HCT116 (cell line): ENCODE measurements around the gene MN1. TPM values are rescaled to one million over a fixed set of nuclear protein-coding genes. Genes with fewer than 3 reads are reported as not detected.

Experiments used
- ATAC-seq: fragments of 200-7000 bp; cut with Tn5 transposase; 2 replicates; pipeline ENCODE4 v1.9.1; 2020; ENCODE audit warnings: mild to moderate bottlenecking, moderate library complexity
- BruUV-seq: library from RNA; stranded (reverse); fragments of 400-500 nt; replicated peaks from 2 replicates; lab custom pipeline; 2021; lab: Mats Ljungman, UMichigan
- CTCF ChIA-PET: fragments of 300-600 bp; sonication (Branson Sonifier 250); formaldehyde crosslinking; loops from one replicate; lab custom pipeline; 2021; ENCODE audit warnings: antibody characterized with exemption; lab: Charles Lee
- POLR2A ChIA-PET: fragments of 300-600, 350-600 bp; sonication (Branson Sonifier 250); formaldehyde crosslinking; loops from one replicate; lab custom pipeline; 2021; ENCODE audit warnings: antibody characterized with exemption; lab: Charles Lee
- RAD21 ChIA-PET, 2 experiments: fragments of 300-600 bp; sonication (Branson Sonifier 250); formaldehyde crosslinking; loops; one replicate each; lab custom pipeline; 2023; ENCODE audit warnings: low total read pairs in 2 of 2; ENCODE audit not compliant: uncharacterized antibody in 2 of 2, unreplicated experiment in 2 of 2, low non-redundant PET in 1 of 2; lab: Charles Lee
- DNase-seq: peaks from one replicate; pipeline ENCODE4 v3.0.0-alpha.2; 2010; ENCODE audit warnings: low read depth, low spot score
- H2AFZ ChIP-seq: fragments of 200-600 bp; shearing (Covaris generic), sonication (generic); 2 replicates; pipeline ENCODE4 v1.6.1; 2017; ENCODE audit warnings: low read depth, mixed run types, mixed read lengths, antibody characterized with exemption, low read length; ENCODE audit not compliant: poor library complexity, severe bottlenecking
- H3K27ac ChIP-seq: 2 replicates; pipeline ENCODE4 v1.5.1; 2012; ENCODE audit warnings: low read depth, low read length
- H3K27me3 ChIP-seq: fragments of 200-600 bp; sonication (generic); 2 replicates; pipeline ENCODE4 v1.6.1; 2016; ENCODE audit warnings: mixed run types, low read length, mixed read lengths; ENCODE audit not compliant: insufficient read depth
- H3K36me3 ChIP-seq, 2 experiments: fragments of 200-500 bp in 1 of 2; fragments of 200-600 bp in 1 of 2; sonication (Bioruptor generic) in 1 of 2; sonication (generic) in 1 of 2; 2 replicates each; pipeline versions ENCODE4 v1.5.1 to v1.6.1; 2014 to 2016; ENCODE audit warnings: low read length in 2 of 2, inconsistent platforms in 1 of 2, mixed read lengths in 1 of 2, mixed run types in 1 of 2; ENCODE audit not compliant: insufficient read depth in 2 of 2, control insufficient read depth in 1 of 2
- H3K4me1 ChIP-seq, 2 experiments: fragments of 200-600 bp in 1 of 2; sonication (generic) in 1 of 2; 2 replicates each; pipeline versions ENCODE4 v1.5.1 to v1.6.1; 2012 to 2017; ENCODE audit warnings: low read length in 2 of 2, inconsistent platforms in 1 of 2, mild to moderate bottlenecking in 1 of 2, mixed read lengths in 1 of 2, mixed run types in 1 of 2, moderate library complexity in 1 of 2; ENCODE audit not compliant: insufficient read depth in 2 of 2, control insufficient read depth in 1 of 2
- H3K4me2 ChIP-seq: fragments of 200-600 bp; sonication (generic); 2 replicates; pipeline ENCODE4 v1.6.1; 2017; ENCODE audit warnings: mixed run types, low read length, mixed read lengths
- H3K4me3 ChIP-seq, 2 experiments: fragments of 200-600 bp in 1 of 2; sonication (generic) in 1 of 2; replicated peaks in 1 of 2; 2 replicates each; pipeline ENCODE4 v1.5.1; 2011 to 2016; ENCODE audit warnings: low read length in 2 of 2, control low read depth in 1 of 2, low read depth in 1 of 2, mild to moderate bottlenecking in 1 of 2, mixed read lengths in 1 of 2, mixed run types in 1 of 2
- H3K79me2 ChIP-seq: fragments of 200-600 bp; sonication (generic); 2 replicates; pipeline ENCODE4 v1.6.1; 2017; ENCODE audit warnings: mild to moderate bottlenecking, mixed run types, low read length, moderate library complexity, mixed read lengths; ENCODE audit not compliant: insufficient read depth
- H3K9ac ChIP-seq: fragments of 200-600 bp; sonication (generic); 2 replicates; pipeline ENCODE4 v1.6.1; 2016; ENCODE audit warnings: low read length, mixed read lengths
- H3K9me2 ChIP-seq: fragments of 200-600 bp; sonication (generic), shearing (Covaris generic); 2 replicates; pipeline ENCODE4 v1.6.1; 2017; ENCODE audit warnings: mixed run types, mild to moderate bottlenecking, moderate library complexity; ENCODE audit not compliant: insufficient read depth
- H3K9me3 ChIP-seq, 2 experiments: fragments of 200-500 bp in 1 of 2; fragments of 200-600 bp in 1 of 2; sonication (Bioruptor generic) in 1 of 2; sonication (generic) in 1 of 2; 2 replicates each; pipeline ENCODE4 v1.6.1; 2014 to 2017; ENCODE audit warnings: low read length in 2 of 2, mixed read lengths in 2 of 2, inconsistent platforms in 1 of 2, low read depth in 1 of 2, mild to moderate bottlenecking in 1 of 2, mixed run types in 1 of 2, moderate library complexity in 1 of 2; ENCODE audit not compliant: control insufficient read depth in 1 of 2, insufficient read depth in 1 of 2
- H4K20me1 ChIP-seq: fragments of 200-600 bp; sonication (generic), shearing (Covaris generic); 2 replicates; pipeline ENCODE4 v1.6.1; 2017; ENCODE audit warnings: mixed run types, mild to moderate bottlenecking, moderate library complexity; ENCODE audit not compliant: insufficient read depth
- CBX3 ChIP-seq: IDR thresholded peaks from 2 replicates; pipeline ENCODE4 v1.6.1; 2012; ENCODE audit warnings: low read depth
- CEBPB ChIP-seq: IDR thresholded peaks from 2 replicates; pipeline ENCODE4 v1.6.1; 2012; ENCODE audit warnings: low read depth
- JUND ChIP-seq: IDR thresholded peaks from 2 replicates; pipeline ENCODE4 v1.6.1; 2012
- POLR2A ChIP-seq: IDR thresholded peaks from 2 replicates; pipeline ENCODE4 v1.7.0; 2011; ENCODE audit warnings: borderline replicate concordance; ENCODE audit not compliant: insufficient read depth, insufficient read length; ENCODE audit errors: extremely low read depth
- POLR2AphosphoS5 ChIP-seq: IDR thresholded peaks from 2 replicates; pipeline ENCODE4 v1.6.1; 2011; ENCODE audit warnings: mild to moderate bottlenecking, low read depth, low read length, moderate library complexity
- RAD21 ChIP-seq: IDR thresholded peaks from 2 replicates; pipeline ENCODE4 v1.6.1; 2012; ENCODE audit warnings: low read depth, mild to moderate bottlenecking
- YY1 ChIP-seq: IDR thresholded peaks from 2 replicates; pipeline ENCODE4 v1.6.1; 2011; ENCODE audit warnings: low read length, low read depth, moderate library complexity, mild to moderate bottlenecking; ENCODE audit not compliant: insufficient replicate concordance; ENCODE audit errors: extremely low read depth
- ZFX ChIP-seq: fragments of 450-650 bp; IDR thresholded peaks from 2 replicates; pipeline ENCODE4 v1.6.1; 2017
- ZNF274 ChIP-seq: fragments of 200-500 bp; sonication (Bioruptor generic); IDR thresholded peaks from 2 replicates; pipeline ENCODE4 v1.6.1; 2014; ENCODE audit warnings: mild to moderate bottlenecking, low read depth, low read length, inconsistent platforms
- intact Hi-C: fragments of 100-400 bp; cut with micrococcal nuclease; formaldehyde crosslinking; loops from 2 replicates; pipeline ENCODE4 v1.10.0; 2022
- total RNA-seq: library from RNA; stranded (reverse); gene quantifications from one replicate; pipeline ENCODE4 v1.2.1, GENCODE V29; 2021; ENCODE audit not compliant: unreplicated experiment
- TF ChIP-seq, protein P1 (sequence below): IDR thresholded peaks from 2 replicates; pipeline ENCODE4 v1.6.1; 2012
- TF ChIP-seq, protein P2 (sequence below): IDR thresholded peaks from 2 replicates; pipeline ENCODE4 v1.6.1; 2012; ENCODE audit warnings: low read depth

The MN1 gene
- total RNA-seq, 1 experiment from 2014 or later = 2.9 TPM

DNA sequence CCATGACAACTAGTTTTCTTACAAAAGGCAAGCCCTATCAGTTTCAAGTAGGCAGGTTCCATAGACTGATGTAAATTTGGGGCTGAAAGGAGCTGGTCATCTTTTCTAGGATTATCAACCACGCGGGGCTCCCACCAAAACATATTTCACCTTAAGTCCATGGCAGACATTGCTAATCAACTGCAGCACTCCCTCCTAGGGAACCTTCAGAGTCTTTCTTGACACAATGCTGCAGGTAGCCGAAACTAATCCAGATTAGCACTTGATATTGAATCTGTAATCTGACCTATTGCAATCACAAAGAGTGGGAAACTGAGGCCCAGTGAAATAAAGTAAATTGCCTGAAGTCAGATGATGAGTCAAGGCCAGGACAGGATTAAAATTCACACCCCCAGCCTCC lies 32.5 kb downstream of the MN1 start:
- CTCF ChIA-PET = no interaction called here
- H3K9me2 ChIP-seq = no peaks in the 10 kb centered on the region
- H3K4me3 ChIP-seq = no peak overlapping the region
- no peaks in the 10 kb centered on the region for H3K4me1 ChIP-seq
- H3K27me3 ChIP-seq = peaks cover 8% of the 10 kb centered on the region; the same call in 1 of the 2 replicates
- H2AFZ ChIP-seq = no peak overlapping the region
- H3K9me3 ChIP-seq = no peaks in the 10 kb centered on the region
- DNase-seq (no peak), ATAC-seq (no peak)
- no peak overlapping the region for H3K4me2 ChIP-seq
- no peak overlapping the region for H3K9ac ChIP-seq
- POLR2A ChIA-PET = no interaction called here
- TF ChIP-seq CEBPB (no peak), ZFX (no peak), RAD21 (no peak), CBX3 (no peak), JUND (no peak)
- TF ChIP-seq, protein P1, sequence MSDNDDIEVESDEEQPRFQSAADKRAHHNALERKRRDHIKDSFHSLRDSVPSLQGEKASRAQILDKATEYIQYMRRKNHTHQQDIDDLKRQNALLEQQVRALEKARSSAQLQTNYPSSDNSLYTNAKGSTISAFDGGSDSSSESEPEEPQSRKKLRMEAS = no peak
- TF ChIP-seq, all 23 proteins: peak for 0
- H4K20me1 ChIP-seq = no peaks in the 10 kb centered on the region
- RAD21 ChIA-PET = no interaction called here
- intact Hi-C loops = no loop called here
- no TSS peak for BruUV-seq
- H3K79me2 ChIP-seq = no peaks in the 10 kb centered on the region
- no peaks in the 10 kb centered on the region for H3K36me3 ChIP-seq
- H3K27ac ChIP-seq = no peak overlapping the region

DNA sequence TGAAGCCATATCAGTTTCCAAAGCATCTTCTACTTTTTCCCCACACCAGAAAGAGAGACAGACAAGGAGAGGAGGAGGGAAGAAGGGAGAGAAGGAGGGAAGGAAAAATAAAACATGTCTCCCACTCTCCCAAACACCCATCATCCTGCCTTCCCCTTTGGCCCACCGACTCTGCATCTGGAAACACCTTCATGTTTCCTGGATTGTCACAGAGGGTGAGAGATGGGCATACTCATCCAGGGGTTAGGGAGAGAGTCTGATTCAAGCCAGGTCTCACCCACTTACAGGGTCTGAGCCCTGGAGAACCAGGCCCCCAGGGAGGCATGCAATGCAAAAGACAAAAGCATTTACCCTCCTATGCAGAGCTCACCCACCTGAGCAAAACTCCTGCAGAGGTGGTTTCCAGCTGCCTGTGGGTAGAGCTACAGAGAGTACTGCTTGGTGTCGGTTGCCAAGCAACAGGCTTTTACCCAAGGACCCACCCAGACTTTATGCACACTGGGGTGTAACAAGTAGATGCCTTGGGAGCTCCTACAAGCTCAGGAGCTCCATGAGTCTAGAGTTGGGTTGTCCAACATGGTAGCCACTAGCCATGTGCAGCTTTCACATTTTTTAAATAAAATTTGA lies 33.4 kb downstream of the MN1 start:
- no peaks in the 10 kb centered on the region for H4K20me1 ChIP-seq
- ChIA-PET RAD21 (no interaction called here), POLR2A (no interaction called here), CTCF (no interaction called here)
- H3K4me3 ChIP-seq = no peak overlapping the region
- no peak overlapping the region for H3K4me2 ChIP-seq
- no peaks in the 10 kb centered on the region for H3K79me2 ChIP-seq
- intact Hi-C loops = no loop called here
- no TSS peak for BruUV-seq
- H3K9me3 ChIP-seq = no peaks in the 10 kb centered on the region
- H3K27ac ChIP-seq = no peak overlapping the region
- no peak overlapping the region for H2AFZ ChIP-seq
- H3K9ac ChIP-seq = no peak overlapping the region
- TF ChIP-seq RAD21 (no peak), CBX3 (no peak), ZNF274 (no peak), POLR2AphosphoS5 (no peak), YY1 (no peak), POLR2A (no peak), JUND (no peak)
- TF ChIP-seq, protein P2, sequence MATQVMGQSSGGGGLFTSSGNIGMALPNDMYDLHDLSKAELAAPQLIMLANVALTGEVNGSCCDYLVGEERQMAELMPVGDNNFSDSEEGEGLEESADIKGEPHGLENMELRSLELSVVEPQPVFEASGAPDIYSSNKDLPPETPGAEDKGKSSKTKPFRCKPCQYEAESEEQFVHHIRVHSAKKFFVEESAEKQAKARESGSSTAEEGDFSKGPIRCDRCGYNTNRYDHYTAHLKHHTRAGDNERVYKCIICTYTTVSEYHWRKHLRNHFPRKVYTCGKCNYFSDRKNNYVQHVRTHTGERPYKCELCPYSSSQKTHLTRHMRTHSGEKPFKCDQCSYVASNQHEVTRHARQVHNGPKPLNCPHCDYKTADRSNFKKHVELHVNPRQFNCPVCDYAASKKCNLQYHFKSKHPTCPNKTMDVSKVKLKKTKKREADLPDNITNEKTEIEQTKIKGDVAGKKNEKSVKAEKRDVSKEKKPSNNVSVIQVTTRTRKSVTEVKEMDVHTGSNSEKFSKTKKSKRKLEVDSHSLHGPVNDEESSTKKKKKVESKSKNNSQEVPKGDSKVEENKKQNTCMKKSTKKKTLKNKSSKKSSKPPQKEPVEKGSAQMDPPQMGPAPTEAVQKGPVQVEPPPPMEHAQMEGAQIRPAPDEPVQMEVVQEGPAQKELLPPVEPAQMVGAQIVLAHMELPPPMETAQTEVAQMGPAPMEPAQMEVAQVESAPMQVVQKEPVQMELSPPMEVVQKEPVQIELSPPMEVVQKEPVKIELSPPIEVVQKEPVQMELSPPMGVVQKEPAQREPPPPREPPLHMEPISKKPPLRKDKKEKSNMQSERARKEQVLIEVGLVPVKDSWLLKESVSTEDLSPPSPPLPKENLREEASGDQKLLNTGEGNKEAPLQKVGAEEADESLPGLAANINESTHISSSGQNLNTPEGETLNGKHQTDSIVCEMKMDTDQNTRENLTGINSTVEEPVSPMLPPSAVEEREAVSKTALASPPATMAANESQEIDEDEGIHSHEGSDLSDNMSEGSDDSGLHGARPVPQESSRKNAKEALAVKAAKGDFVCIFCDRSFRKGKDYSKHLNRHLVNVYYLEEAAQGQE = no peak
- TF ChIP-seq, protein P1 = no peak
- no peak for DNase-seq
- no peaks in the 10 kb centered on the region for H3K9me2 ChIP-seq
- peaks cover 8% of the 10 kb centered on the region; the same call in 1 of the 2 replicates for H3K27me3 ChIP-seq
- no peaks in the 10 kb centered on the region for H3K4me1 ChIP-seq
- ATAC-seq = no peak
- no peaks in the 10 kb centered on the region for H3K36me3 ChIP-seq
